GM20431 (cell line): Measurements from ENCODE around the gene PDZD4.

ENCODE experiments used
- in situ Hi-C: fragments of 300-500 bp; cut with MseI, MboI; formaldehyde crosslinking; loops from one replicate; pipeline ENCODE4 v1.15.0; 2020; ENCODE audit warnings: low sequenced_read_pairs; ENCODE audit not compliant: unreplicated experiment

PDZD4 gene

GRCh38 chrX:153776120-153776599, 54.2 kb downstream of the PDZD4 start:
- in situ Hi-C loops = no loop called here

DNA sequence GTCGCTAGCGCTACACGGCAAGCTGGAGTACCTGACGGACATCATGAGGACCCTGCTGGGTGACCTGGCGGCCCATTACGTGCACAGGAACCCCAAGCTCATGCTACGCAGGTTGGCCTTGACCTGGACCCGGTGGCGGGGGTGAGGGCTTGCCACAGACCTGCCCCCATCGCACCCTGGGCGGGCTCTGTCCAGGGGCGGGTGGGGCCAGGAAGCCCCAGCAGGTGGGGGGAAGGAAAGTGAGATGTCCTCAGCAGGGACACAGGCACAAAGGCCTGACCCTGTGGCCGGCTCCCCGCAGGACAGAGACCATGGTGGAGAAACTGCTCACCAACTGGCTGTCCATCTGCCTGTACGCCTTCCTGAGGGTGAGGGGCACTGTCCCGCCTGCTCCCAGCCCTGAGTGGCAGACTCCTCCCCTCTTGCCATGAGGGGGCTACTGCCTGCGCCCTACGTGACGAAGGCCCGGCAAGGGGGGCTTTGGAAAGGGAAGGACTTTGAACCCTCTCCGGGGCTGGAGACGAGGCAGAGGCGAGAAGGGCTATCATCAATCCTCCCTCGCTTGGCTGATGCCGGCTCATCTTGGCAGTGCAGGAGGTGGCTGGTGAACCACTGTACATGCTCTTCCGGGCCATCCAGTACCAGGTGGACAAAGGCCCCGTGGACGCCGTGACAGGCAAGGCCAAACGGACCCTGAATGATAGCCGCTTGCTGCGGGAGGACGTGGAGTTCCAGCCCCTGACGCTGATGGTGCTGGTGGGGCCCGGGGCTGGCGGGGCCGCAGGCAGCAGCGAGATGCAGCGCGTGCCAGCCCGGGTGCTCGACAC, 54.8 kb downstream of the PDZD4 start:
- in situ Hi-C loops = no loop called here

DNA sequence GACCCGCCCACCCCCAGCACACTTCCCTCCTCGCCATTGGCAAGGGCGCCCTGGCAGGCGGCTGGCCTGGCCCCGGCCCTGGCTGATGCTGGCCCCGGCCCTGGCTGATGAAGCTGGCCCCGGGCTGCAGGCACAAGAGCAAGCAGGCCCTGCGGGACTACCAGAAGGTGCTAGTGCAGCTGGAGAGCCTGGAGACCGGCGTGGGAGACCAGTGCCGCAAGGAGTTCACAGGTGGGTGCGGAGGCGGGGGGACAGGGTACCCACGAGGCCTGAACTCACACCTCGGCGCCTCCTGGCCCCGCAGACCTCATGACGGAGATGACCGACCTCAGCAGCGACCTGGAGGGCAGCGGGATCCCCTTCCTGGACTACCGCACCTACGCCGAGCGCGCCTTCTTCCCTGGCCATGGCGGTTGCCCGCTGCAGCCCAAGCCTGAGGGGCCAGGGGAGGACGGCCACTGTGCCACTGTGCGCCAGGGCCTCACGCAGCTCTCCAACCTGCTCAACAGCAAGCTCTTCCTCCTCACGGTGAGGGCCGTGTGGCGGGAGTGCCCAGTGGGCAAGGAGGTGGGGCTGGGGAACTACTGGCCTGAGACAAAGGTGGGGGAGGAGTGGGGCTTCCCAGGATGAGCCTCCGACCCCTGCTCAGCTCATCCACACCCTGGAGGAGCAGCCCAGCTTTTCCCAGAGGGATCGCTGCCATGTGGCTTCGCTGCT, 55.6 kb downstream of the PDZD4 start:
- in situ Hi-C loops = no loop called here

- in situ Hi-C loops = no loop called here
Measured at GRCh38 chrX:153773741-153774575, 56.4 kb downstream of the PDZD4 start.

- in situ Hi-C loops = no loop called here
Measured at GRCh38 chrX:153773218-153773611, 57.1 kb downstream of the PDZD4 start.

DNA sequence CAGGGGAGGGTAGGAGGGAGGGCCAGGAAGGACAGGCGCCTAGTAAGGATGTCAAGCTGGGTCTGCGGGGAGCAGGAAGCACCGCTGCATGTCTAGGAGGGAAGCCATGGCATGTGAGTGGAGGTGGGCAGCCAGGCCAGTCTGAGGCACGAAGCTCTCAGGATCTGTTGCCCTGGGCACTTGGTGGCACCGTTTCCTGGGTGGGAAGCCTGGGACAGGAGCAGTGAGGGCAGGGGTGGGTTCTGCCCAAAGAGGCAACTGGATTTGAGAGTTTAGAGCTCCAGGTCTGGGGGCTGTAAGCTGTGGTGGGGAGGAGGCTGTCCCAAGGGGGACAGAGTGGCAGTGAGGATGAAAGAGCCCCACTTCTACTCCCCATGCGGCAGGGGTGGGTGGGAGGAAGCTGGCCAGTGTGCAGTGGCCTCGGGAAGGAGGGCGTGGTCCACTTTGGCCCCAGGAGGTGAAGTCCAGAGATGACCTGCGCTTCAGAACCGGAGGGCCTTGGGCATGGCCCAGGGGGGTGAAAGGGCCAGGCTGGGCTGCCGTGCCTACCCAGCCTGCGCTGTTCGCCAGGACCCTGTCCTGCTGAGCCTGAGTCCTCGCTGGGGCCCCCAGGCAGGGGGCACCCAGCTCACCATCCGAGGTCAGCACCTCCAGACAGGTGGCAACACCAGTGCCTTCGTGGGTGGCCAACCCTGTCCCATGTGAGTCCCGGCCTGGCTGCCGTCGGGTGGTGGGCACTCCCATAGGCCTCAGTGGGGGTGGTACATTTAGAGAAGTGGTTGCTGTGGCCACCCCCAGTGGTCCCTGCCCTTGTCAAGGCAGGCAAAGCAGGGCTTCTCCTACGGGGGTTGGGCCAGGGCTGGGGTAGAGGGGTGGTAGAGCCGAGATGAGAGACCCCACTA, 57.8 kb downstream of the PDZD4 start:
- in situ Hi-C loops = no loop called here

- in situ Hi-C loops = no loop called here
Measured at GRCh38 chrX:153771415-153772315, 58.7 kb downstream of the PDZD4 start.

DNA sequence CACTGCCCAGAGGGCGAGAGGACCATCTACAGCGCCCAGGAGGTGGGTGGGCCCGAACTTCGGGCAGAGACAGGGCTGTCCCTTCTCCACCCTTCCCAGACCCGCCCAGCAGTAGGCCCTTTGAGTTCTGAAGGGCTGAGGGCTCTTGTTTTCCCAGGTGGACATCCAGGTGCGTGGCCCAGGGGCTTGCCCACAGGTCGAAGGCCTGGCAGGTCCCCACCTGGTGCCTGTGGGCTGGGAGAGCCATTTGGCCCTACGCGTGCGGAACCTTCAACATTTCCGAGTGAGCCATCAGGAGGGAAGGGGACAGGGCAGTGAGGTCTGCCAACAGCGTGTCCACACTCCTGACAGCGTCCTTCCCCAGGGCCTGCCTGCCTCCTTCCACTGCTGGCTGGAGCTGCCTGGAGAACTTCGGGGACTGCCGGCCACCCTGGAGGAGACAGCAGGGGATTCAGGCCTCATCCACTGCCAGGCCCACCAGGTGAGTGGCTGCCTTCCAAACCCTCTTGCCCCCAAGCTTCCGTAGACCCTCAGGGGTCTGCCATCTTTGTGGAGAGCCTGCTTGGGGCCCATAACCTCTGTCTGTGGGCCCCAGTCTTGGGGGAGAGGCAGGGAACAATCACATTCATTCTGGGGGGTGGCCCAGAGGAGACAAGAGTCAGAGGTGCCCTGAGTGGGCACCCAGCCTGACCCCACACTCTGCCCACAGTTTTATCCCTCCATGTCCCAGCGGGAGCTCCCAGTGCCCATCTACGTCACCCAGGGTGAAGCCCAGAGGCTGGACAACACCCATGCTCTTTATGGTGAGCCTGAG, 59.5 kb downstream of the PDZD4 start:
- in situ Hi-C loops = no loop called here

GRCh38 chrX:153769865-153770600, 60.3 kb downstream of the PDZD4 start:
- in situ Hi-C loops = no loop called here

DNA sequence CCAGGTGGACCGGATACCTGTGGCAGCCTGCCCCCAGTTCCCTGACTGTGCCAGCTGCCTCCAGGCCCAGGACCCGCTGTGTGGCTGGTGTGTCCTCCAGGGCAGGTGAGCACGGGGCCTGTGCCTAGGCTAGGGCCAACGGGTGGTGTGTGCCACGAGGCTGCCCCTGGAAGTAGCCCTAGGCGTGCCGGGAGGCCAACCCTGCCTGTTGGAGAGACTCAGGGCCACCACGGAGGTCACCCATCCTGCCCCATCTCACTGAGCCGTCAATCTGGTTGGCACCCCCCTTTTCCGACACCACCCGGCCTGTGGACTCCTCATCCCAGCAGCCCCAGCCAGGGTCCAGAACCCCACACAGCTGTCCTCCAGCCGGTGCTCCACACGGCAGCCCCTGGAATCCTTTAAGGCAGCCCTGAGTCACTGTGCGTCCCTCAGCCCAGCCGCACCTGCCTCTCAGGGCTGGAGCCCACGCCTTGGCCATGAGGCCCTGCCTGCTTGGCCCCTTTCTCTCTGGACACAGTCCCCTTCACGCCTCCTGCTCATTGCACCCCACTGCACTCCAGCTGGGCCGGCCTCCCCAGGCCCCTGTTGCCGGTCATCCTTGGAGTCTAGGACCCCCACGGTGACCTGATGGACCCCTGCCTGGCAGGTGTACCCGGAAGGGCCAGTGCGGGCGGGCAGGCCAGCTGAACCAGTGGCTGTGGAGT, 61.0 kb downstream of the PDZD4 start:
- in situ Hi-C loops = no loop called here

DNA sequence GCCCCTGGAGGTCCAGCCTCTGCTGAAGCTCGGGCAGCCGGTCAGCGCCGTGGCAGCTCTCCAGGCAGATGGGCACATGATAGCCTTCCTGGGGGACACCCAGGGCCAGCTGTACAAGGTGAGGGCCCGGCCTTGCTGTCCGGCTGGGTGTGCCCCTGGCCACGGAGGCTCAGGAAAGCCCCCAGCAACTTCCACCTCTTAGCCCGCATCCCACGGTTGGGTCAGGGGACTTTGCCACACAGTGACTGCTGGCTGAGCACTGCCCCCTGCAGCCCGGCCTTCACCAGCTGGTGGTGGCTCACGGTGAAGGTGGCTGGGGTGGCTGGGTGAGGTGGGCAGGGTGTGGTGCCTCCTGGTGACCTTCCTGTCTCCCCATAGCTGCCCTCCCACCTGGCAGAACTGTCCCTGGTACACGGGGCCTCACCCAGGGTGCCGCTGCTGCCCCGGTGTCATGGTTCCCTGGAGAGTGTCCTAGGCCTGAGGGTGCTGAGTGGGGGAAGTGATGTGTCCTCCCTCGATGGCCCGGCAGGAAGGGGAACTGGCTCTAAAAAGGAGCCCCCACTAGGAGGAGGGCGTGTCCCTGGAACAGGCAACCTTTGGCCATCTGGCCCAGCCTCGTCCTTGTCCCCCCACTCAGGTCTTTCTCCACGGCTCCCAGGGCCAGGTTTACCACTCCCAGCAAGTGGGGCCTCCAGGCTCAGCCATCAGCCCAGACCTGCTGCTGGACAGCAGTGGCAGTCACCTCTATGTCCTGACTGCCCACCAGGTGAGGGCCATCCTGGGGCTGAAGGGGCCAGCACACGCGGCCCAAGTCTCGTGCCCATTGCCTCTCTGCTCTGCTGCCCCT, 61.8 kb downstream of the PDZD4 start:
- in situ Hi-C loops = no loop called here

DNA sequence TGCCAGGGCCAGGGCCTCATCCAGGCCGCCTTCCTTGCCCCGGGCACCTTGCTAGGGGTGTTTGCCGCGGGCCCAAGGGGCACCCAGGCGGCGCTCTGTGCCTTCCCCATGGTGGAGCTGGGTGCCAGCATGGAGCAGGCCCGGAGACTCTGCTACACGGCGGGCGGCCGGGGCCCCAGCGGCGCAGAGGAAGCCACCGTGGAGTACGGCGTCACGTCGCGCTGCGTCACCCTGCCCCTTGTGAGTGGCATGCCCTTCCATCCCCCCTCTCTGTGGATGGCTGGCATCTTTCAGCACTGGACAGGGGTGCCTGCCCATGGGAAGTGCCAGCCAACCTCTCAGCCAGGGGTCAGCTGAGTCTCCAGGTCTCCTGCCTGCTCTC, 62.7 kb downstream of the PDZD4 start:
- in situ Hi-C loops = no loop called here

DNA sequence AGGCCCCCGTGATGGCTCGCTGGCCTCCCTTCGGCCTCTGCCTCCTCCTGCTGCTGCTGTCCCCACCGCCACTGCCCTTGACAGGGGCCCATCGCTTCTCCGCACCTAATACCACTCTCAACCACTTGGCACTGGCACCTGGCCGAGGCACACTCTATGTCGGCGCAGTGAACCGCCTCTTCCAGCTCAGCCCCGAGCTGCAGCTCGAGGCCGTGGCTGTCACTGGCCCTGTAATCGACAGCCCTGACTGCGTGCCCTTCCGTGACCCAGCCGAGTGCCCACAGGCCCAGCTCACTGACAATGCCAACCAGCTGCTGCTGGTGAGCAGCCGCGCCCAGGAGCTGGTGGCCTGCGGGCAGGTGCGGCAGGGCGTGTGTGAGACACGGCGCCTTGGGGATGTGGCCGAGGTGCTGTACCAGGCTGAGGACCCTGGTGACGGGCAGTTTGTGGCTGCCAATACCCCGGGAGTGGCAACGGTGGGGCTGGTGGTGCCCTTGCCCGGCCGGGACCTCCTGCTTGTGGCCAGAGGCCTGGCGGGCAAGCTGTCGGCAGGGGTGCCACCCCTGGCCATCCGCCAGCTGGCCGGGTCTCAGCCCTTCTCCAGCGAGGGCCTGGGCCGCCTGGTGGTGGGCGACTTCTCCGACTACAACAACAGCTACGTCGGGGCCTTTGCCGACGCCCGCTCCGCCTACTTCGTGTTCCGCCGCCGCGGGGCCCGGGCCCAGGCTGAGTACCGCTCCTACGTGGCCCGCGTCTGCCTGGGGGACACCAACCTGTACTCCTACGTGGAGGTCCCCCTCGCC, 63.3 kb downstream of the PDZD4 start:
- in situ Hi-C loops = no loop called here

DNA sequence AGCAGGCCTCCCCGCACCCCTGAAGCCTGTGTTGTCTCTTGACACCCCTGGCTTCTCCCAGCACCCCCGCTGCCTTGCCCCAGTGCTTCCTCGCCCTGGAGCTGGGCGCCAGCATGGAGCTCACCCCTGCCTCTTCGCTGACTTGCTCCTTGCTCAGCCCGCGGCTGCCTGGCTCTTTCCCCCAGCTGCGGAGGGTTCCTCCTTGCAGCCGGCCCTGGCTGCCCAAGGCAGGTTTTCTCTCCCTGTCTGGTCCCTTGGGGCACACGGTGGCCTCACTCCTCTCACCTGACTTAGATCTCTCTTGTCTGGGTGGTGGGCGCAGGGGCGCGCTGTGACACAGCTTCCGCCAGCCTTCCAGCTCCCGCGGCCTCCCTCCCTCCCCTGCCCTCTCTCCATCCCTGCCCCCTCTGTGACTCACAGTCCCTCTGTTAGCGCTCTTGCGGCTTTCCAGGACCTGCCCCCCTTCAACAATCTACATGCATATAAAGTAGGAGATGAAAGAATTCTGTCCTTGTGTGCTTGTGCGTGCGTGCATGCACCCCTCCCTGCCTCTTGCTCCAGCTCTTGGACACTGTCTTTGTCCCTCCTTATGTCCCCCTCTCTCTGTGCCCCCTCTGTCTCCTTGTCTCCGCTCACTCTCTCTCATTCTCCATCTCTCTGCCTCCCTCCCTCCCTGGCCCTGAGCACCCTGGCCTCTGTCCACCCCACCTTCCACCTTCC, 64.1 kb downstream of the PDZD4 start:
- in situ Hi-C loops = no loop called here
